IMR-90 (cell line): Measurements from ENCODE around the gene GALNT13. TPM values are rescaled to one million over a fixed set of nuclear protein-coding genes. Genes with fewer than 3 reads are reported as not detected.

ENCODE experiments used
- ATAC-seq: fragments of 200-7000 bp; cut with Tn5 transposase; 2 replicates; pipeline ENCODE4 v1.9.1; 2020; ENCODE audit warnings: low read depth, mild to moderate bottlenecking, moderate library complexity
- BruUV-seq: library from RNA; stranded (reverse); fragments of 400-500 nt; replicated peaks from 2 replicates; lab custom pipeline; 2021; lab: Mats Ljungman, UMichigan
- CTCF ChIA-PET: fragments of 300-600 bp; formaldehyde crosslinking; extraction: SDS; loops from one replicate; lab custom pipeline; 2021; ENCODE audit warnings: antibody characterized with exemption; lab: Yijun Ruan, JAX
- POLR2A ChIA-PET: fragments of 300-600 bp; sonication (Branson Sonifier 250); formaldehyde crosslinking; loops from one replicate; lab custom pipeline; 2022; ENCODE audit warnings: antibody characterized with exemption; ENCODE audit not compliant: unreplicated experiment; lab: Charles Lee
- DNase-seq: peaks from one replicate; pipeline ENCODE4 v3.0.0; 2013
- H2AFZ ChIP-seq: replicated peaks from 2 replicates; pipeline ENCODE3; 2013; ENCODE audit warnings: low read length, mild to moderate bottlenecking; ENCODE audit not compliant: poor library complexity
- H2AK5ac ChIP-seq: 2 replicates; pipeline ENCODE4 v1.6.1; 2013; ENCODE audit warnings: low read depth, low read length, inconsistent platforms
- H2AK9ac ChIP-seq: replicated peaks from 2 replicates; pipeline ENCODE3; 2013; ENCODE audit warnings: mild to moderate bottlenecking, low read depth, low read length, moderate library complexity; ENCODE audit not compliant: poor library complexity
- H2BK120ac ChIP-seq: 2 replicates; pipeline ENCODE4 v1.6.1; 2013; ENCODE audit warnings: low read depth, low read length, inconsistent platforms
- H2BK15ac ChIP-seq: 3 replicates; pipeline ENCODE4 v1.6.1; 2013; ENCODE audit warnings: low read depth, low read length, inconsistent platforms
- H2BK20ac ChIP-seq: 2 replicates; pipeline ENCODE4 v1.6.1; 2013; ENCODE audit warnings: low read depth, mild to moderate bottlenecking, inconsistent platforms, low read length, moderate library complexity
- H2BK5ac ChIP-seq: 2 replicates; pipeline ENCODE4 v1.6.1; 2013; ENCODE audit warnings: mild to moderate bottlenecking, low read depth, low read length, inconsistent platforms; ENCODE audit not compliant: poor library complexity, severe bottlenecking
- H3K14ac ChIP-seq: replicated peaks from 2 replicates; pipeline ENCODE4 v1.6.1; 2013; ENCODE audit warnings: low read depth, low read length, inconsistent platforms
- H3K18ac ChIP-seq: 2 replicates; pipeline ENCODE4 v1.6.1; 2013; ENCODE audit warnings: low read depth, low read length, control low read depth
- H3K23ac ChIP-seq: 2 replicates; pipeline ENCODE4 v1.6.1; 2013; ENCODE audit warnings: low read depth, low read length, inconsistent platforms
- H3K27ac ChIP-seq: 2 replicates; pipeline ENCODE4 v1.5.1; 2013; ENCODE audit warnings: mild to moderate bottlenecking, control low read depth, low read length; ENCODE audit not compliant: insufficient read depth
- H3K27me3 ChIP-seq: 2 replicates; pipeline ENCODE4 v1.6.1; 2013; ENCODE audit warnings: low read length; ENCODE audit not compliant: control insufficient read depth, insufficient read depth
- H3K36me3 ChIP-seq: 2 replicates; pipeline ENCODE4 v1.6.1; 2013; ENCODE audit warnings: low read length, mixed read lengths; ENCODE audit not compliant: control insufficient read depth, insufficient read depth
- H3K4ac ChIP-seq: 2 replicates; pipeline ENCODE4 v1.6.1; 2013; ENCODE audit warnings: low read depth, low read length, inconsistent platforms
- H3K4me1 ChIP-seq: 2 replicates; pipeline ENCODE4 v1.6.1; 2013; ENCODE audit warnings: low read length, mixed read lengths; ENCODE audit not compliant: control insufficient read depth, insufficient read depth
- H3K4me2 ChIP-seq: 2 replicates; pipeline ENCODE4 v1.6.1; 2013; ENCODE audit warnings: low read depth, mild to moderate bottlenecking, control low read depth, low read length, moderate library complexity
- H3K4me3 ChIP-seq: 2 replicates; pipeline ENCODE4 v1.5.1; 2013; ENCODE audit warnings: low read depth, mild to moderate bottlenecking, control low read depth, low read length, moderate library complexity; ENCODE audit not compliant: insufficient read depth
- H3K56ac ChIP-seq: 2 replicates; pipeline ENCODE4 v1.6.1; 2013; ENCODE audit warnings: low read length, inconsistent platforms; ENCODE audit not compliant: insufficient read depth; ENCODE audit errors: extremely low read depth
- H3K79me1 ChIP-seq, 2 experiments: 2 replicates each; pipeline ENCODE4 v1.6.1; 2013; ENCODE audit warnings: low read length in 2 of 2, inconsistent platforms in 1 of 2, low read depth in 1 of 2
- H3K9ac ChIP-seq: 2 replicates; pipeline ENCODE4 v1.6.1; 2013; ENCODE audit warnings: low read depth, low read length, control low read depth
- H3K9me1 ChIP-seq: 2 replicates; pipeline ENCODE4 v1.6.1; 2013; ENCODE audit warnings: low read length, inconsistent platforms; ENCODE audit not compliant: insufficient read depth
- H3K9me3 ChIP-seq: 2 replicates; pipeline ENCODE4 v1.6.1; 2013; ENCODE audit warnings: low read length; ENCODE audit not compliant: control insufficient read depth, insufficient read depth
- H4K20me1 ChIP-seq: 2 replicates; pipeline ENCODE4 v1.6.1; 2013; ENCODE audit warnings: low read length, inconsistent platforms; ENCODE audit not compliant: insufficient read depth
- H4K5ac ChIP-seq: 2 replicates; pipeline ENCODE4 v1.6.1; 2013; ENCODE audit warnings: mild to moderate bottlenecking, low read depth, low read length, control low read depth
- H4K8ac ChIP-seq, 2 experiments: 2 replicates each; pipeline ENCODE4 v1.6.1; 2013; ENCODE audit warnings: low read depth in 2 of 2, low read length in 2 of 2, control low read depth in 1 of 2, inconsistent platforms in 1 of 2
- H4K91ac ChIP-seq: 2 replicates; pipeline ENCODE4 v1.6.1; 2013; ENCODE audit warnings: low read depth, low read length, inconsistent platforms; ENCODE audit not compliant: insufficient read depth
- BHLHE40 ChIP-seq: fragments of 150-350 bp; IDR thresholded peaks from 2 replicates; pipeline ENCODE4 v1.6.1; 2016; ENCODE audit warnings: mild to moderate bottlenecking, low read depth, low read length
- CEBPB ChIP-seq: IDR thresholded peaks from 2 replicates; pipeline ENCODE4 v1.6.1; 2012; ENCODE audit warnings: low read depth, low read length, improper control_type of control experiment
- CHD1 ChIP-seq: IDR thresholded peaks from 2 replicates; pipeline ENCODE4 v1.6.1; 2012; ENCODE audit warnings: low read depth, low read length, improper control_type of control experiment
- FOS ChIP-seq: fragments of 150-350 bp; IDR thresholded peaks from 2 replicates; pipeline ENCODE4 v1.6.1; 2016; ENCODE audit warnings: low read depth, low read length
- MXI1 ChIP-seq: IDR thresholded peaks from 2 replicates; pipeline ENCODE4 v1.6.1; 2012; ENCODE audit warnings: low read depth, mild to moderate bottlenecking, low read length, moderate library complexity, borderline replicate concordance
- NFE2L2 ChIP-seq: fragments of 150-350 bp; IDR thresholded peaks from 2 replicates; pipeline ENCODE4 v1.6.1; 2016; ENCODE audit warnings: low read depth, mild to moderate bottlenecking, low read length
- RAD21 ChIP-seq: IDR thresholded peaks from 2 replicates; pipeline ENCODE4 v1.6.1; 2012; ENCODE audit warnings: low read length, improper control_type of control experiment
- RCOR1 ChIP-seq: IDR thresholded peaks from 2 replicates; pipeline ENCODE4 v1.6.1; 2012; ENCODE audit warnings: mild to moderate bottlenecking, low read length, improper control_type of control experiment; ENCODE audit not compliant: insufficient replicate concordance
- RFX5 ChIP-seq: IDR thresholded peaks from 2 replicates; pipeline ENCODE4 v1.8.0; 2012; ENCODE audit warnings: low read depth, mild to moderate bottlenecking, low read length, moderate library complexity
- SMC3 ChIP-seq: fragments of 150-350 bp; IDR thresholded peaks from 2 replicates; pipeline ENCODE4 v1.6.1; 2016; ENCODE audit warnings: low read depth, mild to moderate bottlenecking, antibody characterized with exemption, low read length, moderate library complexity
- WGBS, 2 experiments: methylation state at CpG; one replicate each; pipeline versions ENCODE4 v1.1.5 to v1.1.7; 2013; ENCODE audit warnings: missing lambda C conversion rate in 2 of 2; ENCODE audit not compliant: insufficient read length in 1 of 2; ENCODE audit errors: extremely low coverage in 2 of 2; 5-methylcytosine and 5-hydroxymethylcytosine counted together
- dilution Hi-C: fragments of 300-500 bp; cut with HindIII; formaldehyde crosslinking; loops from one replicate; pipeline ENCODE4 v1.14.3; 2018; ENCODE audit warnings: low sequenced_read_pairs; ENCODE audit not compliant: unreplicated experiment
- in situ Hi-C: fragments of 300-500 bp; cut with MboI; formaldehyde crosslinking; loops from 3 replicates; pipeline ENCODE4 v1.14.3; 2019; ENCODE audit warnings: low sequenced_read_pairs, inconsistent platforms, mixed read lengths
- intact Hi-C: fragments of 100-400 bp; cut with micrococcal nuclease; formaldehyde crosslinking; loops from 2 replicates; pipeline ENCODE4 v1.10.0; 2022
- polyA plus RNA-seq, 3 experiments: library from polyadenylated mRNA; depleted of rRNA; stranded (reverse); fragments of >200 nt; gene quantifications; 2 replicates each; pipeline ENCODE4 v1.2.3, GENCODE V29; 2012; ENCODE audit warnings: low replicate concordance in 1 of 3
- total RNA-seq: library from RNA; depleted of rRNA; stranded (reverse); fragments of >200 nt; gene quantifications from 2 replicates; pipeline ENCODE4 v1.2.3, GENCODE V29; 2012
- TF ChIP-seq, protein P1 (sequence below): fragments of 150-350 bp; IDR thresholded peaks from 2 replicates; pipeline ENCODE4 v1.6.1; 2017; ENCODE audit warnings: mild to moderate bottlenecking, antibody characterized with exemption, low read length, low read depth

GALNT13 gene
- total and polyA plus RNA-seq, 2 of the 4 experiments (the other 2 are of a cell fraction), result 0.03 TPM; not detected in 1

DNA sequence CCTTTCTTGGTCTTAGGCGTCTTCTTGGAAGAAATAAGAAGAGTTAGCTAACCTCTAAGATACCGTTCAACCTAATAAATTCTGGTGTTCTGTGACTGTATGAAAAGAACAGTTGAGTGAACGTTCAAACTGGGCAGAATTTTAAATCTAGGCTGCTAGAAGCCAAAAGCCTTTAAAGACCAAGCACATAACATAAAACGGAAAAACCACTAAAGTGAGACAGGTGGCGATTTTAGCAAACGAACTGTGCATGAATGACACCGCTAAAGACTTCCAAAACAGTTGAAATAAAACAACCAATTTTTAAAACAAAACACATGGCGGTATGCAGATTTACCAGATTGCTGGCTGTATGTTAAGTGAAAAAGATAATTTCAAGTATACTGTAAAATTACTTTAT is 73.1 kb downstream of the GALNT13 start:
- no peak overlapping the region for H3K14ac ChIP-seq
- H3K18ac ChIP-seq, result no peak overlapping the region

More for the DNA sequence above, 73.1 kb downstream of the GALNT13 start:
- no CpG with 5 or more reads among the region's 8 CpGs for WGBS, 2 experiments
- Histone ChIP-seq H3K27ac (no peak overlapping the region), H3K23ac (no peak overlapping the region), H2AFZ (no peak overlapping the region), H3K36me3 (no peaks in the 10 kb centered on the region), H3K9ac (no peak overlapping the region), H4K20me1 (no peaks in the 10 kb centered on the region), H4K91ac (no peak overlapping the region), H3K4me2 (no peak overlapping the region), H4K5ac (no peak overlapping the region), H2BK120ac (no peak overlapping the region), H3K4ac (no peak overlapping the region), H3K79me1 (no peaks in the 10 kb centered on the region), H3K56ac (no peak overlapping the region), H2BK15ac (no peak overlapping the region), H3K27me3 (no peaks in the 10 kb centered on the region), H3K4me1 (no peaks in the 10 kb centered on the region), H3K9me1 (no peaks in the 10 kb centered on the region), H3K4me3 (no peak overlapping the region), H2AK5ac (no peak overlapping the region), H2BK20ac (no peak overlapping the region), H4K8ac (no peak overlapping the region), H3K9me3 (no peaks in the 10 kb centered on the region; the same call in 1 of the 2 replicates), H2BK5ac (no peak overlapping the region), H2AK9ac (no peak overlapping the region)
- POLR2A ChIA-PET, result interaction anchor here (0.7 kb wide), 1 partner anchor 16 kb away, joined by 3 read pairs; no protein-coding TSS in a partner anchor
- CTCF ChIA-PET, result no interaction called here
- ATAC-seq, result no peak
- dilution Hi-C loops (no loop called here), in situ Hi-C loops (no loop called here), intact Hi-C loops (no loop called here)
- TF ChIP-seq CEBPB, result no peak
- no peak for TF ChIP-seq BHLHE40
- TF ChIP-seq RAD21, result no peak
- TF ChIP-seq MXI1, result no peak
- TF ChIP-seq, protein P1, sequence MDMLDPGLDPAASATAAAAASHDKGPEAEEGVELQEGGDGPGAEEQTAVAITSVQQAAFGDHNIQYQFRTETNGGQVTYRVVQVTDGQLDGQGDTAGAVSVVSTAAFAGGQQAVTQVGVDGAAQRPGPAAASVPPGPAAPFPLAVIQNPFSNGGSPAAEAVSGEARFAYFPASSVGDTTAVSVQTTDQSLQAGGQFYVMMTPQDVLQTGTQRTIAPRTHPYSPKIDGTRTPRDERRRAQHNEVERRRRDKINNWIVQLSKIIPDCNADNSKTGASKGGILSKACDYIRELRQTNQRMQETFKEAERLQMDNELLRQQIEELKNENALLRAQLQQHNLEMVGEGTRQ, result no peak
- no peak for TF ChIP-seq CHD1
- TF ChIP-seq FOS, result no peak
- TF ChIP-seq RCOR1, result no peak
- TF ChIP-seq NFE2L2, result no peak
- no peak for TF ChIP-seq RFX5
- TF ChIP-seq SMC3, result no peak
- no peak for DNase-seq
- BruUV-seq, result no TSS peak
